ENCODE measurements around the gene C1orf226. TPM values are rescaled to one million over a fixed set of nuclear protein-coding genes. Genes with fewer than 3 reads are reported as not detected.
A peak's percentile ranks its signal among the peaks of the same experiment; 100 is the strongest.

The C1orf226 gene
- total and polyA plus RNA-seq, 2 experiments from 2014 or later = 2.7 to 12.5 TPM

DNA sequence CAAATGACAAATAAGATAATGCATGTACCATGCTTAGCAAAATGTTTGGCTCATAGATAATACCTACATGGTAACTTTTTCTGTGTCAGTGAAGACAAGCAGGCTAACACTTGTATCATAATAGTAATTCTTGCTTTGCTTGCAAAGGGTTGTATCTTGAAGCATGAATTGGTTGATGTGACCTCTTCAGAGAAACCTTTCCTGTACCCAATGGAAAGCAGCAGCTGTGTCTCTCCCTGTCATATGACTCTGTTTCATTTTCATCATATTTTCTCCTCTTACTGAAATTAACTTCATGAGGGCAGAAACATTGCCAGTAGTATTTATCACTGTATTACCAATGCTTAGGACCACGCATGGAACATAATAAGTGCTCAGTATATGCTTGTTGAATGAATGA, 26.0 kb downstream of the C1orf226 start:
- H3K79me2 ChIP-seq (replicated peaks; ENCODE audit: insufficient read depth) = no peaks in the 10 kb centered on the region
- H3K27me3 ChIP-seq (ENCODE audit: insufficient read depth) = no peaks in the 10 kb centered on the region
- H3K4me3 Mint-ChIP-seq = no peak overlapping the region
- DNase-seq (ENCODE audit: low spot score) (no peak), ATAC-seq (no peak)
- H3K4me1 Mint-ChIP-seq = no peaks in the 10 kb centered on the region; the same call in 2 of the 3 replicates
- H3K9me3 Mint-ChIP-seq = no peaks in the 10 kb centered on the region; the same call in 2 of the 3 replicates
- no peak overlapping the region for H3K4me3 ChIP-seq
- H3K4me2 ChIP-seq = no peak overlapping the region
- H3K4me1 ChIP-seq (ENCODE audit: insufficient read depth) = no peaks in the 10 kb centered on the region
- no peaks in the 10 kb centered on the region for H3F3A ChIP-seq (replicated peaks; ENCODE audit: low read depth)
- peaks cover 7% of the 10 kb centered on the region; the same call in 1 of the 2 replicates for H3K9me2 ChIP-seq (ENCODE audit: insufficient read depth)
- H3K27ac ChIP-seq (ENCODE audit: low read depth) = no peak overlapping the region
- TF ChIP-seq EZH2 (IDR thresholded peaks at IDR 0.05; ENCODE audit: low read depth, unreplicated experiment) = no peak
- TF ChIP-seq POLR2AphosphoS5 (IDR thresholded peaks at IDR 0.05; ENCODE audit: low read depth) = no peak
- no peak for TF ChIP-seq STAT1 (IDR thresholded peaks at IDR 0.05; ENCODE audit: unreplicated experiment)
- no peak for TF ChIP-seq NANOG (IDR thresholded peaks at IDR 0.05; ENCODE audit: borderline replicate concordance)
- TF ChIP-seq ZNF331 (CRISPR knock-in tag; IDR thresholded peaks at IDR 0.05; ENCODE audit: low read depth) = no peak
- TF ChIP-seq, protein P1, sequence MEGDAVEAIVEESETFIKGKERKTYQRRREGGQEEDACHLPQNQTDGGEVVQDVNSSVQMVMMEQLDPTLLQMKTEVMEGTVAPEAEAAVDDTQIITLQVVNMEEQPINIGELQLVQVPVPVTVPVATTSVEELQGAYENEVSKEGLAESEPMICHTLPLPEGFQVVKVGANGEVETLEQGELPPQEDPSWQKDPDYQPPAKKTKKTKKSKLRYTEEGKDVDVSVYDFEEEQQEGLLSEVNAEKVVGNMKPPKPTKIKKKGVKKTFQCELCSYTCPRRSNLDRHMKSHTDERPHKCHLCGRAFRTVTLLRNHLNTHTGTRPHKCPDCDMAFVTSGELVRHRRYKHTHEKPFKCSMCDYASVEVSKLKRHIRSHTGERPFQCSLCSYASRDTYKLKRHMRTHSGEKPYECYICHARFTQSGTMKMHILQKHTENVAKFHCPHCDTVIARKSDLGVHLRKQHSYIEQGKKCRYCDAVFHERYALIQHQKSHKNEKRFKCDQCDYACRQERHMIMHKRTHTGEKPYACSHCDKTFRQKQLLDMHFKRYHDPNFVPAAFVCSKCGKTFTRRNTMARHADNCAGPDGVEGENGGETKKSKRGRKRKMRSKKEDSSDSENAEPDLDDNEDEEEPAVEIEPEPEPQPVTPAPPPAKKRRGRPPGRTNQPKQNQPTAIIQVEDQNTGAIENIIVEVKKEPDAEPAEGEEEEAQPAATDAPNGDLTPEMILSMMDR (conservative IDR thresholded peaks at IDR 0.05; ENCODE audit: low read depth in 2 of 2) = no peak
- TF ChIP-seq, protein P2, sequence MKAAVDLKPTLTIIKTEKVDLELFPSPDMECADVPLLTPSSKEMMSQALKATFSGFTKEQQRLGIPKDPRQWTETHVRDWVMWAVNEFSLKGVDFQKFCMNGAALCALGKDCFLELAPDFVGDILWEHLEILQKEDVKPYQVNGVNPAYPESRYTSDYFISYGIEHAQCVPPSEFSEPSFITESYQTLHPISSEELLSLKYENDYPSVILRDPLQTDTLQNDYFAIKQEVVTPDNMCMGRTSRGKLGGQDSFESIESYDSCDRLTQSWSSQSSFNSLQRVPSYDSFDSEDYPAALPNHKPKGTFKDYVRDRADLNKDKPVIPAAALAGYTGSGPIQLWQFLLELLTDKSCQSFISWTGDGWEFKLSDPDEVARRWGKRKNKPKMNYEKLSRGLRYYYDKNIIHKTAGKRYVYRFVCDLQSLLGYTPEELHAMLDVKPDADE (IDR thresholded peaks at IDR 0.05) = no peak
- TF ChIP-seq EZH2phosphoT487 (IDR thresholded peaks at IDR 0.05; ENCODE audit: unreplicated experiment) = no peak
- TF ChIP-seq CREB1 (CRISPR knock-in tag; IDR thresholded peaks at IDR 0.05; ENCODE audit: low read depth) = no peak
- no peak overlapping the region for H3K27ac Mint-ChIP-seq
- no peaks in the 10 kb centered on the region for H3K36me3 Mint-ChIP-seq (ENCODE audit: low read depth)
- no peaks in the 10 kb centered on the region for H3K36me3 ChIP-seq (ENCODE audit: insufficient read depth)
- no peak overlapping the region for H2AFZ ChIP-seq
- no peaks in the 10 kb centered on the region for H4K20me1 ChIP-seq (replicated peaks; ENCODE audit: insufficient read depth)
- no peaks in the 10 kb centered on the region for H3K27me3 Mint-ChIP-seq (ENCODE audit: insufficient read depth, low read depth, poor library complexity)

DNA sequence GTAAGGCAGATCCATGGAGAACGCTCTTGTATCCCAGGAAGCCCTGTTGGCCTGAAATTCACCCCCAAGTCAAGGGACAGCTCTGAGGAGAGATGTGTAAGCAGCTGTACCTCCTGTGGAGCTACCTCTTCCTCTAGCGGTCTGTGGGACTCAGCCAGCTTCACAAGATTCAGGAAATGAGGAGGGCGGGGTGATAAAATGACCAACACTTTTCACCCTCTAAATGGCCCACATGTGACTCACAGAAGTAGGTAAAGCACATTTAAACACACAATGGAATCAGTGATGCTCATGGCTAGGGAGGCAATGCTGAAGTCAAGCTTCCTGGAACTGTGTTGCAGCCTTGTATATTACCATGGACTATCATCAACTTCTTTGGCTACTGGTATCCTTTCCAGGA, 30.5 kb downstream of the C1orf226 start, which contains the start of gene SH2D1B:
SH2D1B (minus strand) TSS at position 135 of the 400 bp plus-strand sequence; CDS start at position 15, 120 bp downstream.
- Histone ChIP-seq H3F3A (replicated peaks; ENCODE audit: low read depth) (no peaks in the 10 kb centered on the region), H3K9me2 (ENCODE audit: insufficient read depth) (peaks cover 12% of the 10 kb centered on the region; the same call in 1 of the 2 replicates), H3K4me1 (ENCODE audit: insufficient read depth) (no peaks in the 10 kb centered on the region), H4K20me1 (replicated peaks; ENCODE audit: insufficient read depth) (no peaks in the 10 kb centered on the region), H3K36me3 (ENCODE audit: insufficient read depth) (0 out of 2 replicates have a peak, but pooled peaks cover 3% of the 10 kb centered on the region), H3K4me3 (no peak within 1 kb of the TSS), H3K27ac (ENCODE audit: low read depth) (no peak within 1 kb of the TSS), H3K4me2 (no peak within 1 kb of the TSS), H3K79me2 (replicated peaks; ENCODE audit: insufficient read depth) (no peaks in the 10 kb centered on the region), H3K27me3 (ENCODE audit: insufficient read depth) (no peaks in the 10 kb centered on the region), H2AFZ (0 out of 2 replicates have a peak within 1 kb of the TSS, but pooled peaks have one; percentile 12)
- H3K4me1 Mint-ChIP-seq = peaks cover 3% of the 10 kb centered on the region; the same call in 1 of the 3 replicates
- no peaks in the 10 kb centered on the region for H3K36me3 Mint-ChIP-seq (ENCODE audit: low read depth)
- no peaks in the 10 kb centered on the region for H3K27me3 Mint-ChIP-seq (ENCODE audit: insufficient read depth, low read depth, poor library complexity)
- H3K27ac Mint-ChIP-seq = no peak within 1 kb of the TSS
- ATAC-seq (no peak), DNase-seq (ENCODE audit: low spot score) (no peak)
- H3K4me3 Mint-ChIP-seq = no peak within 1 kb of the TSS
- peaks cover 7% of the 10 kb centered on the region; the same call in 2 of the 3 replicates for H3K9me3 Mint-ChIP-seq
- no peak for TF ChIP-seq STAT1 (IDR thresholded peaks at IDR 0.05; ENCODE audit: unreplicated experiment)
- TF ChIP-seq, protein P3, sequence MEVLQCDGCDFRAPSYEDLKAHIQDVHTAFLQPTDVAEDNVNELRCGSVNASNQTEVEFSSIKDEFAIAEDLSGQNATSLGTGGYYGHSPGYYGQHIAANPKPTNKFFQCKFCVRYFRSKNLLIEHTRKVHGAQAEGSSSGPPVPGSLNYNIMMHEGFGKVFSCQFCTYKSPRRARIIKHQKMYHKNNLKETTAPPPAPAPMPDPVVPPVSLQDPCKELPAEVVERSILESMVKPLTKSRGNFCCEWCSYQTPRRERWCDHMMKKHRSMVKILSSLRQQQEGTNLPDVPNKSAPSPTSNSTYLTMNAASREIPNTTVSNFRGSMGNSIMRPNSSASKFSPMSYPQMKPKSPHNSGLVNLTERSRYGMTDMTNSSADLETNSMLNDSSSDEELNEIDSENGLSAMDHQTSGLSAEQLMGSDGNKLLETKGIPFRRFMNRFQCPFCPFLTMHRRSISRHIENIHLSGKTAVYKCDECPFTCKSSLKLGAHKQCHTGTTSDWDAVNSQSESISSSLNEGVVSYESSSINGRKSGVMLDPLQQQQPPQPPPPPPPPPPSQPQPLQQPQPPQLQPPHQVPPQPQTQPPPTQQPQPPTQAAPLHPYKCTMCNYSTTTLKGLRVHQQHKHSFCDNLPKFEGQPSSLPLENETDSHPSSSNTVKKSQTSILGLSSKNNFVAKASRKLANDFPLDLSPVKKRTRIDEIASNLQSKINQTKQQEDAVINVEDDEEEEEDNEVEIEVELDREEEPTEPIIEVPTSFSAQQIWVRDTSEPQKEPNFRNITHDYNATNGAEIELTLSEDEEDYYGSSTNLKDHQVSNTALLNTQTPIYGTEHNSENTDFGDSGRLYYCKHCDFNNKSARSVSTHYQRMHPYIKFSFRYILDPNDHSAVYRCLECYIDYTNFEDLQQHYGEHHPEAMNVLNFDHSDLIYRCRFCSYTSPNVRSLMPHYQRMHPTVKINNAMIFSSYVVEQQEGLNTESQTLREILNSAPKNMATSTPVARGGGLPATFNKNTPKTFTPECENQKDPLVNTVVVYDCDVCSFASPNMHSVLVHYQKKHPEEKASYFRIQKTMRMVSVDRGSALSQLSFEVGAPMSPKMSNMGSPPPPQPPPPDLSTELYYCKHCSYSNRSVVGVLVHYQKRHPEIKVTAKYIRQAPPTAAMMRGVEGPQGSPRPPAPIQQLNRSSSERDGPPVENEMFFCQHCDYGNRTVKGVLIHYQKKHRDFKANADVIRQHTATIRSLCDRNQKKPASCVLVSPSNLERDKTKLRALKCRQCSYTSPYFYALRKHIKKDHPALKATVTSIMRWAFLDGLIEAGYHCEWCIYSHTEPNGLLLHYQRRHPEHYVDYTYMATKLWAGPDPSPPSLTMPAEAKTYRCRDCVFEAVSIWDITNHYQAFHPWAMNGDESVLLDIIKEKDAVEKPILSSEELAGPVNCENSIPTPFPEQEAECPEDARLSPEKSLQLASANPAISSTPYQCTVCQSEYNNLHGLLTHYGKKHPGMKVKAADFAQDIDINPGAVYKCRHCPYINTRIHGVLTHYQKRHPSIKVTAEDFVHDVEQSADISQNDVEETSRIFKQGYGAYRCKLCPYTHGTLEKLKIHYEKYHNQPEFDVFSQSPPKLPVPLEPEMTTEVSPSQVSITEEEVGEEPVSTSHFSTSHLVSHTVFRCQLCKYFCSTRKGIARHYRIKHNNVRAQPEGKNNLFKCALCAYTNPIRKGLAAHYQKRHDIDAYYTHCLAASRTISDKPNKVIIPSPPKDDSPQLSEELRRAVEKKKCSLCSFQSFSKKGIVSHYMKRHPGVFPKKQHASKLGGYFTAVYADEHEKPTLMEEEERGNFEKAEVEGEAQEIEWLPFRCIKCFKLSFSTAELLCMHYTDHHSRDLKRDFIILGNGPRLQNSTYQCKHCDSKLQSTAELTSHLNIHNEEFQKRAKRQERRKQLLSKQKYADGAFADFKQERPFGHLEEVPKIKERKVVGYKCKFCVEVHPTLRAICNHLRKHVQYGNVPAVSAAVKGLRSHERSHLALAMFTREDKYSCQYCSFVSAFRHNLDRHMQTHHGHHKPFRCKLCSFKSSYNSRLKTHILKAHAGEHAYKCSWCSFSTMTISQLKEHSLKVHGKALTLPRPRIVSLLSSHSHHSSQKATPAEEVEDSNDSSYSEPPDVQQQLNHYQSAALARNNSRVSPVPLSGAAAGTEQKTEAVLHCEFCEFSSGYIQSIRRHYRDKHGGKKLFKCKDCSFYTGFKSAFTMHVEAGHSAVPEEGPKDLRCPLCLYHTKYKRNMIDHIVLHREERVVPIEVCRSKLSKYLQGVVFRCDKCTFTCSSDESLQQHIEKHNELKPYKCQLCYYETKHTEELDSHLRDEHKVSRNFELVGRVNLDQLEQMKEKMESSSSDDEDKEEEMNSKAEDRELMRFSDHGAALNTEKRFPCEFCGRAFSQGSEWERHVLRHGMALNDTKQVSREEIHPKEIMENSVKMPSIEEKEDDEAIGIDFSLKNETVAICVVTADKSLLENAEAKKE (CRISPR knock-in tag; IDR thresholded peaks at IDR 0.05) = no peak
- TF ChIP-seq EZH2phosphoT487 (IDR thresholded peaks at IDR 0.05; ENCODE audit: unreplicated experiment) = no peak
